GM19372 (cell line): Measurements from ENCODE around the gene SLC22A3.
"Not testable (repeated sequence)": the region's sequence is repeated elsewhere in the genome, so short reads cannot be mapped to it uniquely, and the experiment has no call there.

Experiments used
- ATAC-seq: cut with Tn5 transposase; IDR thresholded peaks from one replicate; pipeline ENCODE4 v1.9.1; 2021; ENCODE audit warnings: mild to moderate bottlenecking, low read depth, moderate library complexity; ENCODE audit not compliant: unreplicated experiment

Gene SLC22A3

GRCh38 chr6:160348223-160349019 is at the start of gene SLC22A3:
TSS of gene SLC22A3 (plus strand) at chr6:160348378. CDS start at chr6:160348420, 42 bp downstream.
- ATAC-seq: no peak

GRCh38 chr6:160299559-160299958 is 48.6 kb upstream of the SLC22A3 start:
- no peak for ATAC-seq

GRCh38 chr6:160300076-160300695 is 48.0 kb upstream of the SLC22A3 start:
- no peak for ATAC-seq

- no peak for ATAC-seq
These were observed 46.8 kb upstream of the SLC22A3 start for GRCh38 chr6:160301339-160301738.

- ATAC-seq: not testable (repeated sequence)
These were observed 45.6 kb upstream of the SLC22A3 start for GRCh38 chr6:160302431-160303082.

GRCh38 chr6:160303806-160304205 is 44.4 kb upstream of the SLC22A3 start:
- ATAC-seq: no peak

- ATAC-seq: no peak
These were observed 42.1 kb upstream of the SLC22A3 start for GRCh38 chr6:160305926-160306713.

GRCh38 chr6:160309718-160310117 is 38.5 kb upstream of the SLC22A3 start:
- ATAC-seq: no peak

GRCh38 chr6:160312900-160313299 is 35.3 kb upstream of the SLC22A3 start:
- ATAC-seq: no peak

GRCh38 chr6:160315310-160315709 is 32.9 kb upstream of the SLC22A3 start:
- no peak for ATAC-seq

- ATAC-seq: no peak
These were observed 31.9 kb upstream of the SLC22A3 start for GRCh38 chr6:160316261-160316660.

- no peak for ATAC-seq
These were observed 28.9 kb upstream of the SLC22A3 start for GRCh38 chr6:160319246-160319645.

- ATAC-seq: no peak
These were observed 26.3 kb upstream of the SLC22A3 start for GRCh38 chr6:160321729-160322505.

GRCh38 chr6:160327981-160328380 is 20.2 kb upstream of the SLC22A3 start:
- no peak for ATAC-seq

GRCh38 chr6:160328447-160328846 is 19.7 kb upstream of the SLC22A3 start:
- ATAC-seq: no peak

- no peak for ATAC-seq
These were observed 19.0 kb upstream of the SLC22A3 start for GRCh38 chr6:160329188-160329587.

- ATAC-seq: no peak
These were observed 17.6 kb upstream of the SLC22A3 start for GRCh38 chr6:160330619-160331018.

- ATAC-seq: no peak
These were observed 17.0 kb upstream of the SLC22A3 start for GRCh38 chr6:160331204-160331603.

- ATAC-seq: no peak
These were observed 16.4 kb upstream of the SLC22A3 start for GRCh38 chr6:160331753-160332152.

GRCh38 chr6:160333101-160333500 is 15.1 kb upstream of the SLC22A3 start:
- ATAC-seq: no peak
